Vagina (tissue), 2 donors: Measurements from ENCODE around the gene HPCA. TPM values are rescaled to one million over a fixed set of nuclear protein-coding genes. Genes with fewer than 3 reads are reported as not detected.
"Not testable (repeated sequence)": the region's sequence is repeated elsewhere in the genome, so short reads cannot be mapped to it uniquely, and the experiment has no call there.

ENCODE experiments used
- DNase-seq, 2 donors: peaks; one replicate each; pipeline ENCODE4 v3.0.0-alpha.2; 2017; ENCODE audit errors: extremely low spot score in 2 of 2
- H3K27ac ChIP-seq: fragments of 200-600 bp; sonication (generic); one replicate; pipeline ENCODE4 v1.5.1; 2019
- H3K27me3 ChIP-seq: fragments of 200-600 bp; sonication (generic); one replicate; pipeline ENCODE4 v1.5.1; 2019
- H3K36me3 ChIP-seq, 2 donors: fragments of 200-600 bp; sonication (generic); one replicate each; pipeline ENCODE4 v1.5.1; 2017 to 2019
- H3K4me1 ChIP-seq: fragments of 200-600 bp; sonication (generic); one replicate; pipeline ENCODE4 v1.5.1; 2019
- H3K4me3 ChIP-seq, 2 donors: fragments of 200-600 bp; sonication (generic); 1 replicate in 1 of 2; 2 replicates in 1 of 2; pipeline ENCODE4 v1.5.1; 2016 to 2019
- H3K9me3 ChIP-seq: fragments of 200-600 bp; sonication (generic); one replicate; pipeline ENCODE4 v1.5.1; 2019
- CTCF ChIP-seq, 3 experiments: fragments of 450-650 bp in 2 of 3; fragments of 200-600 bp in 1 of 3; sonication (generic) in 1 of 3; IDR thresholded peaks; one replicate each; pipeline ENCODE4 v1.5.1; 2017 to 2019; ENCODE audit warnings: antibody characterized with exemption in 3 of 3, mild to moderate bottlenecking in 2 of 3, moderate library complexity in 2 of 3
- POLR2A ChIP-seq, 2 donors: fragments of 450-650 bp; IDR thresholded peaks; one replicate each; pipeline ENCODE4 v1.6.1; 2017; ENCODE audit warnings: antibody characterized with exemption in 2 of 2, mild to moderate bottlenecking in 2 of 2, moderate library complexity in 2 of 2
- POLR2AphosphoS5 ChIP-seq, 2 donors: sonication (generic); formaldehyde crosslinking; IDR thresholded peaks; one replicate each; pipeline ENCODE4 v1.9.0; 2017; ENCODE audit warnings: antibody characterized with exemption in 2 of 2, mild to moderate bottlenecking in 2 of 2, low read depth in 1 of 2; ENCODE audit not compliant: insufficient read depth in 1 of 2
- intact Hi-C: fragments of 100-400 bp; cut with DNase I; formaldehyde crosslinking; loops from one replicate; pipeline ENCODE4 v1.15.1; 2023
- total RNA-seq: library from RNA; depleted of rRNA; stranded (reverse); fragments of >200 nt; gene quantifications from one replicate; pipeline ENCODE4 v1.2.3, GENCODE V29; 2016

The HPCA gene
- total RNA-seq, 1 donor from 2014 or later = not detected

DNA sequence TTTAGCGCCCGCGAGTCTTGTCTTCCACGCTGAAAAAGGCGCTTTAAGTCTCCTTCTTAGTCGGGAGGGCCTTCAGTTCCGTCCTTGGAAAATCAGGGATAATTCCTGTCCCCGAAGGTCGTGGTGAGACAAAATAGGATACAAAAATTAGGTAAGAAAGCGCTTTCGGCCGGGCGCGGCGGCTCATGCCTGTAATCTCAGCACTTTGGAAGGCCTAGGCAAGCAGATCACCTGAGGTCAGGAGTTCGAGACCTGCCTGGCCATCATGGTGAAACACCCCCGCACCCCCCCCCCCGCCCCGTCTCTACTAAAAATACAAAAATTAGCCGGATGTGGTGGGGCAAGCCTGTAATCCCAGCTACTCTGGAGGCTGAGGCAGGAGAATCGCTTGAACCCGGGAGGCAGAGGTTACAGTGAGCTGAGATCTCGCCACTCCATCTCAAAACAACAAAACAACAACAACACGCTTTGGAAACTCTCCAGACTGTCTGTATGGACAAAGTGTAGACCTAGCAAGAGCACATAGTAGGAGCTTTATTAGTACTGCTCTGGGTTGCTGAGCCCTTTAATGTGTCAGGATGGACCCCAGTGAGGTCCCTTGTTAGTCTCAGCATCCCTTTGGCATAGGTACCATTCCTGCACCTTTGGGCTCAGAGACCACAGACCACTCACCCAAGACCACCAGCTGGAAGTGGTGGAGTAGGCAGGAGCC is 15.7 kb downstream of the HPCA start:
- Histone ChIP-seq H3K4me1 (peaks cover 19% of the 10 kb centered on the region), H3K9me3 (no peaks in the 10 kb centered on the region), H3K36me3 (no peaks in the 10 kb centered on the region), H3K27me3 (no peaks in the 10 kb centered on the region), H3K4me3 (peak overlapping the region; percentile 73 to 89), H3K27ac (peak overlapping the region; percentile 83)
- no peak for DNase-seq
- intact Hi-C loops = no loop called here
- TF ChIP-seq POLR2AphosphoS5 (IDR thresholded peaks at IDR 0.05; ENCODE audit: insufficient read depth in 1 of 2, low read depth in 1 of 2) = no peak
- TF ChIP-seq CTCF (IDR thresholded peaks at IDR 0.05) = no peak
- no peak for TF ChIP-seq POLR2A (IDR thresholded peaks at IDR 0.05)

DNA sequence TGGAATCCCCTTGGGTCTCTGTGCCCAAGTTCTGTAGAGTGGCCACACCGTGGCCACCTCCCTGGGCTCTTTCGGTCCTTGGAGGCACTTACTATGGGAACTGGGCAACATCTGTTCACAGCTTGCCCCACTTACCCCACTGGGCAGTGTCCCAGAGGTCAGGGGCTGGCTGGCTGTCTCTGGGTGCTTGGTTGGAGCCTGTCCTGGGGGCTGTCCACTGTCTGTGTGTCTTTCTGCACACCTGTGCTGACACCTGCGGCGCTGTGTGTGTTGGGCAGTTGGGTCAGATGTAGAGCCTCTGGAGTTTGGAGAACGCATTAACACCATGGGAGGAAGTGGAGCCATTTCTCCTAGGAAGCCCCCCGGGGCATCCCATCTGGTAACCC is 16.2 kb downstream of the HPCA start:
- H3K27me3 ChIP-seq = no peaks in the 10 kb centered on the region
- no peak overlapping the region for H3K4me3 ChIP-seq
- no peaks in the 10 kb centered on the region for H3K36me3 ChIP-seq
- no peak for DNase-seq
- peaks cover 19% of the 10 kb centered on the region for H3K4me1 ChIP-seq
- no peak overlapping the region for H3K27ac ChIP-seq
- intact Hi-C loops = no loop called here
- no peak for TF ChIP-seq POLR2AphosphoS5 (IDR thresholded peaks at IDR 0.05; ENCODE audit: insufficient read depth in 1 of 2, low read depth in 1 of 2)
- no peak for TF ChIP-seq CTCF (IDR thresholded peaks at IDR 0.05)
- no peak for TF ChIP-seq POLR2A (IDR thresholded peaks at IDR 0.05)
- H3K9me3 ChIP-seq = no peaks in the 10 kb centered on the region

GRCh38 chr1:32903991-32904785 is 17.9 kb downstream of the HPCA start:
- no peaks in the 10 kb centered on the region for H3K36me3 ChIP-seq
- no peak overlapping the region for H3K27ac ChIP-seq
- H3K4me3 ChIP-seq = no peak overlapping the region
- no peaks in the 10 kb centered on the region for H3K9me3 ChIP-seq
- no peaks in the 10 kb centered on the region for H3K27me3 ChIP-seq
- TF ChIP-seq CTCF (IDR thresholded peaks at IDR 0.05) = no peak
- TF ChIP-seq POLR2A (IDR thresholded peaks at IDR 0.05) = no peak
- TF ChIP-seq POLR2AphosphoS5 (IDR thresholded peaks at IDR 0.05; ENCODE audit: insufficient read depth in 1 of 2, low read depth in 1 of 2) = no peak
- intact Hi-C loops = no loop called here
- peaks cover 19% of the 10 kb centered on the region for H3K4me1 ChIP-seq
- DNase-seq = no peak

GRCh38 chr1:32904797-32905196 is 18.5 kb downstream of the HPCA start:
- Histone ChIP-seq H3K27me3 (no peaks in the 10 kb centered on the region), H3K4me3 (no peak overlapping the region), H3K4me1 (peaks cover 17% of the 10 kb centered on the region), H3K9me3 (no peaks in the 10 kb centered on the region), H3K36me3 (no peaks in the 10 kb centered on the region), H3K27ac (no peak overlapping the region)
- TF ChIP-seq CTCF (IDR thresholded peaks at IDR 0.05) (no peak), POLR2AphosphoS5 (IDR thresholded peaks at IDR 0.05; ENCODE audit: insufficient read depth in 1 of 2, low read depth in 1 of 2) (no peak), POLR2A (IDR thresholded peaks at IDR 0.05) (no peak)
- no peak for DNase-seq
- intact Hi-C loops = loop anchor here (5.0 kb wide), 1 partner anchor 923 kb away; no protein-coding TSS in a partner anchor

DNA sequence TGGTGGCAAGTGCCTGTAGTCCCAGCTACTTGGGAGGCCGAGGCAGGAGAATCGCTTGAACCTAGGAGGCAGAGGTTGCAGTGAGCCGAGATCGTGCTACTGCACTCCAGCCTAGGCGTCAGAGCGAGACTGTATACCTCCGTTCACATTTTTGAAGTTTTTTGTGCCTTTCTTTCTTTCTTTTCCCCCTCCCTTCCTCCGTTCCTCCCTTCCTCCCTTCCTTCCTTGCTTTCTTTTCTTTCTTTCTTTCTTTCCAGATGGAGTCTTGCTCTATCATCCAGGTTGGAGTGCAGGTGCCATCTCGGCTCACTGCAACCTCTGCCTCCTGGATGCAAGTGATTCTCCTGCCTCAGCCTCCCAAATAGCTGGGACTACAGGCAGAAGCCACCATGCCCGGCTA is 19.3 kb downstream of the HPCA start:
- not testable (repeated sequence) for H3K27ac ChIP-seq, H3K36me3 ChIP-seq, H3K27me3 ChIP-seq, H3K9me3 ChIP-seq, H3K4me3 ChIP-seq, H3K4me1 ChIP-seq, DNase-seq
- intact Hi-C loops = loop anchor here (5.0 kb wide), 1 partner anchor 922 kb away; no protein-coding TSS in a partner anchor
